ENCODE data around the gene NLRP5. TPM values are rescaled to one million over a fixed set of nuclear protein-coding genes. Genes with fewer than 3 reads are reported as not detected.

The NLRP5 gene
- total and polyA plus RNA-seq, 2 donors (not counting 1 experiment from before 2014, with no cell fraction given), result not detected

GRCh38 chr19:55958356-55958755 lies 28.2 kb upstream of the NLRP5 start:
- Histone ChIP-seq H3K4me3 (replicated peaks in 1 of 4; ENCODE audit: control extremely low read depth in 1 of 4, insufficient read depth in 1 of 4, low read depth in 3 of 4, low read length in 4 of 4) (no peak overlapping the region), H4K20me1 (ENCODE audit: control insufficient read depth, extremely low read depth, insufficient read depth, low read length) (no peaks in the 10 kb centered on the region), H3K4me2 (ENCODE audit: extremely low read depth, insufficient read depth, low read length) (no peak overlapping the region), H3K4me1 (ENCODE audit: control insufficient read depth, extremely low read depth, insufficient read depth, low read length) (no peaks in the 10 kb centered on the region), H3K9me3 (ENCODE audit: control insufficient read depth, insufficient read depth, low read depth, low read length) (no peaks in the 10 kb centered on the region), H3K27ac (ENCODE audit: insufficient read depth, low read length) (no peak overlapping the region), H3K36me3 (ENCODE audit: control insufficient read depth, insufficient read depth, low read length) (no peaks in the 10 kb centered on the region), H3K9ac (ENCODE audit: insufficient read depth, low read length) (no peak overlapping the region), H3K27me3 (ENCODE audit: control insufficient read depth, insufficient read depth, low read length) (no peaks in the 10 kb centered on the region), H2AFZ (ENCODE audit: low read length) (no peak overlapping the region), H3K79me2 (ENCODE audit: control insufficient read depth, insufficient read depth, low read length) (no peaks in the 10 kb centered on the region)
- TF ChIP-seq EZH2 (IDR thresholded peaks at IDR 0.05; ENCODE audit: low read length, missing control alignments) (no peak), CTCF (conservative IDR thresholded peaks at IDR 0.05 in 1 of 2, IDR thresholded peaks at IDR 0.05 in 1 of 2; ENCODE audit: low read depth in 1 of 2, low read length in 2 of 2) (no peak)
- no peak for DNase-seq (ENCODE audit: low read depth in 2 of 2)

- Histone ChIP-seq H3K4me2 (ENCODE audit: extremely low read depth, insufficient read depth, low read length) (no peak overlapping the region), H2AFZ (ENCODE audit: low read length) (no peak overlapping the region), H3K9me3 (ENCODE audit: control insufficient read depth, insufficient read depth, low read depth, low read length) (no peaks in the 10 kb centered on the region), H3K36me3 (ENCODE audit: control insufficient read depth, insufficient read depth, low read length) (no peaks in the 10 kb centered on the region), H3K4me3 (replicated peaks in 1 of 4; ENCODE audit: control extremely low read depth in 1 of 4, insufficient read depth in 1 of 4, low read depth in 3 of 4, low read length in 4 of 4) (no peak overlapping the region), H3K9ac (ENCODE audit: insufficient read depth, low read length) (no peak overlapping the region), H3K4me1 (ENCODE audit: control insufficient read depth, extremely low read depth, insufficient read depth, low read length) (no peaks in the 10 kb centered on the region), H4K20me1 (ENCODE audit: control insufficient read depth, extremely low read depth, insufficient read depth, low read length) (no peaks in the 10 kb centered on the region), H3K27ac (ENCODE audit: insufficient read depth, low read length) (no peak overlapping the region), H3K79me2 (ENCODE audit: control insufficient read depth, insufficient read depth, low read length) (no peaks in the 10 kb centered on the region), H3K27me3 (ENCODE audit: control insufficient read depth, insufficient read depth, low read length) (no peaks in the 10 kb centered on the region)
- DNase-seq (ENCODE audit: low read depth in 2 of 2), result no peak
- no peak for TF ChIP-seq EZH2 (IDR thresholded peaks at IDR 0.05; ENCODE audit: low read length, missing control alignments)
- no peak for TF ChIP-seq CTCF (conservative IDR thresholded peaks at IDR 0.05 in 1 of 2, IDR thresholded peaks at IDR 0.05 in 1 of 2; ENCODE audit: low read depth in 1 of 2, low read length in 2 of 2)
These were observed 26.4 kb upstream of the NLRP5 start for GRCh38 chr19:55959996-55960675.

- no peak overlapping the region for H3K9ac ChIP-seq (ENCODE audit: insufficient read depth, low read length)
- no peaks in the 10 kb centered on the region for H3K27me3 ChIP-seq (ENCODE audit: control insufficient read depth, insufficient read depth, low read length)
- H4K20me1 ChIP-seq (ENCODE audit: control insufficient read depth, extremely low read depth, insufficient read depth, low read length), result no peaks in the 10 kb centered on the region
- no peaks in the 10 kb centered on the region for H3K36me3 ChIP-seq (ENCODE audit: control insufficient read depth, insufficient read depth, low read length)
- no peak for TF ChIP-seq EZH2 (IDR thresholded peaks at IDR 0.05; ENCODE audit: low read length, missing control alignments)
- no peaks in the 10 kb centered on the region for H3K9me3 ChIP-seq (ENCODE audit: control insufficient read depth, insufficient read depth, low read depth, low read length)
- no peak overlapping the region for H2AFZ ChIP-seq (ENCODE audit: low read length)
- no peak overlapping the region for H3K4me3 ChIP-seq (replicated peaks in 1 of 4; ENCODE audit: control extremely low read depth in 1 of 4, insufficient read depth in 1 of 4, low read depth in 3 of 4, low read length in 4 of 4)
- no peaks in the 10 kb centered on the region for H3K4me1 ChIP-seq (ENCODE audit: control insufficient read depth, extremely low read depth, insufficient read depth, low read length)
- no peak for DNase-seq (ENCODE audit: low read depth in 2 of 2)
- H3K27ac ChIP-seq (ENCODE audit: insufficient read depth, low read length), result no peak overlapping the region
- H3K4me2 ChIP-seq (ENCODE audit: extremely low read depth, insufficient read depth, low read length), result no peak overlapping the region
- no peaks in the 10 kb centered on the region for H3K79me2 ChIP-seq (ENCODE audit: control insufficient read depth, insufficient read depth, low read length)
These were observed 24.4 kb upstream of the NLRP5 start for GRCh38 chr19:55962186-55962585.

Measured in fibroblast of lung (primary cell).